Ovary (tissue), 9 donors: ENCODE results near the gene SLC33A1. TPM values are rescaled to one million over a fixed set of nuclear protein-coding genes. Genes with fewer than 3 reads are reported as not detected.
"Not testable (repeated sequence)": the region's sequence is repeated elsewhere in the genome, so short reads cannot be mapped to it uniquely, and the experiment has no call there.

Experiments used
- DNase-seq, 5 donors: peaks; one replicate each; pipeline ENCODE4 v3.0.0-alpha.2; 2019 to 2020
- H3K27ac ChIP-seq, 2 donors: fragments of 200-600 bp; one replicate each; pipeline versions ENCODE4 v1.5.1 to v1.8.0; 2019 to 2022
- H3K27me3 ChIP-seq: fragments of 200-600 bp; one replicate; pipeline ENCODE4 v1.8.0; 2022
- H3K36me3 ChIP-seq: fragments of 200-600 bp; sonication (generic); one replicate; pipeline ENCODE4 v1.5.1; 2019
- H3K4me1 ChIP-seq: one replicate; pipeline ENCODE4 v1.8.1; 2013; ENCODE audit warnings: mild to moderate bottlenecking, moderate library complexity; ENCODE audit not compliant: insufficient read depth
- H3K4me3 ChIP-seq: fragments of 200-600 bp; sonication (generic); one replicate; pipeline ENCODE4 v1.5.1; 2017
- H3K9me3 ChIP-seq, 2 donors: fragments of 200-600 bp in 1 of 2; sonication (generic) in 1 of 2; one replicate each; pipeline versions ENCODE4 v1.5.1 to v1.8.1; 2013 to 2019; ENCODE audit warnings: mild to moderate bottlenecking in 1 of 2, moderate library complexity in 1 of 2
- CTCF ChIP-seq, 3 donors: fragments of 450-650 bp in 2 of 3; fragments of 200-600 bp in 1 of 3; IDR thresholded peaks; one replicate each; pipeline versions ENCODE4 v1.5.1 to v1.8.0; 2016 to 2022; ENCODE audit warnings: antibody characterized with exemption in 3 of 3, mild to moderate bottlenecking in 1 of 3
- EP300 ChIP-seq: sonication (generic); formaldehyde crosslinking; IDR thresholded peaks from one replicate; pipeline ENCODE4 v1.6.1; 2017; ENCODE audit warnings: antibody characterized with exemption
- POLR2A ChIP-seq: fragments of 450-650 bp; IDR thresholded peaks from one replicate; pipeline ENCODE4 v1.6.1; 2017; ENCODE audit warnings: antibody characterized with exemption, mild to moderate bottlenecking, moderate library complexity
- WGBS, 3 donors: extraction: QIAGEN DNeasy Blood & Tissue Kit in 1 of 3; methylation state at CpG; one replicate each; pipeline versions ENCODE4 v1.1.5 to v1.1.7; 2013 to 2017; 5-methylcytosine and 5-hydroxymethylcytosine counted together
- intact Hi-C, 4 donors: fragments of 100-400 bp; cut with DNase I; formaldehyde crosslinking; loops; one replicate each; pipeline versions ENCODE4 v1.11.0 to v1.15.1; 2022 to 2023
- polyA plus RNA-seq, 2 donors: library from polyadenylated mRNA; stranded (reverse); fragments of 200-250 nt in 1 of 2; fragments of 350-450 nt in 1 of 2; fragmentation: Illumina TruSeq in 1 of 2; extraction: RNeasy Lipid Tissue Mini Kit (QIAGEN cat#74804) in 1 of 2; gene quantifications; one replicate each; pipeline ENCODE4 v1.2.3, GENCODE V29; 2013 to 2014
- total RNA-seq, 7 donors: library from RNA; depleted of rRNA in 2 of 7; stranded (reverse); fragments of >200 nt in 2 of 7; fragmentation: NEBNext Ultra II Directional in 3 of 7; extraction: Animal tissue kit (Norgen Biotek cat#: 25700) in 3 of 7; gene quantifications; one replicate each; pipeline versions ENCODE4 v1.1.0 to v1.2.4, GENCODE V29; 2016 to 2023
- donor health status: DM: no; HTN: no; CAD: no; lungs with moderate emphysema.
- donor health status: DM: no; HTN: no; CAD: no.
- donor health status: Bipolar disorder and iron deficiency.
- donor health status: DM: yes; HTN: yes; CAD: no.
- donor health status: DM: no; HTN: no; CAD: no.
- donor health status: DM: yes; HTN: yes; CAD: no.

Gene SLC33A1
- total and polyA plus RNA-seq, 9 donors: 10.9 to 35.4 (median 23.7) TPM

- Histone ChIP-seq H3K36me3 (no peaks in the 10 kb centered on the region), H3K27me3 (no peaks in the 10 kb centered on the region), H3K27ac (no peak overlapping the region), H3K9me3 (no peaks in the 10 kb centered on the region), H3K4me1 (no peaks in the 10 kb centered on the region), H3K4me3 (no peak overlapping the region)
- WGBS, 3 donors: 73 to 84% (median 83%) methylated on average over 2 of the region's 2 CpGs
- DNase-seq: no peak
- intact Hi-C loops: no loop called here
- TF ChIP-seq POLR2A (no peak), CTCF (IDR thresholded peaks at IDR 0.05) (no peak), EP300 (no peak)
Observed at GRCh38 chr3:155861476-155862183, 7.4 kb upstream of the SLC33A1 start.

- 84 to 91% (median 86%) methylated on average over 5 of the region's 5 CpGs for WGBS, 3 donors
- H3K27ac ChIP-seq, intact Hi-C loops, H3K9me3 ChIP-seq, H3K4me3 ChIP-seq, DNase-seq, H3K4me1 ChIP-seq, H3K27me3 ChIP-seq, H3K36me3 ChIP-seq: not testable (repeated sequence)
Observed at GRCh38 chr3:155860424-155860823, 6.2 kb upstream of the SLC33A1 start.

- no peaks in the 10 kb centered on the region for H3K9me3 ChIP-seq
- intact Hi-C loops: no loop called here
- 0 to 2% (median 0%) methylated on average over 2 of the region's 2 CpGs for WGBS, 3 donors
Observed at GRCh38 chr3:155859859-155860258, 5.6 kb upstream of the SLC33A1 start.

GRCh38 chr3:155853214-155854140 is 750 bp downstream of the SLC33A1 start:
- TF ChIP-seq EP300 (no peak), CTCF (IDR thresholded peaks at IDR 0.05) (no peak), POLR2A (no peak)
- no peaks in the 10 kb centered on the region for H3K27me3 ChIP-seq
- H3K9me3 ChIP-seq: no peaks in the 10 kb centered on the region
- WGBS, 3 donors: 1 to 2% (median 1%) methylated on average over 39 to 45 of the region's 45 CpGs
- peak in 2 of 5 donors; percentile 13 to 22 for DNase-seq
- intact Hi-C loops: loop anchor here in 2 of 4 donors (2.0 to 5.0 kb wide), 2 partner anchors 17 to 46 kb away; partner anchors contain the start of genes C3orf33 (in 1 of the 2) and GMPS (in 1 of the 2)
- peak overlapping the region; percentile 1 to 58 for H3K27ac ChIP-seq
- H3K4me3 ChIP-seq: peak overlapping the region; percentile 99
- H3K4me1 ChIP-seq: peaks cover 22% of the 10 kb centered on the region
- H3K36me3 ChIP-seq: no peaks in the 10 kb centered on the region

More at GRCh38 chr3:155859859-155860258, 5.6 kb upstream of the SLC33A1 start:
- DNase-seq: no peak
- no peaks in the 10 kb centered on the region for H3K36me3 ChIP-seq
- TF ChIP-seq CTCF (IDR thresholded peaks at IDR 0.05) (peak in 1 of 3 donors; percentile 10), POLR2A (no peak)
- no peak overlapping the region for H3K4me3 ChIP-seq
- no peaks in the 10 kb centered on the region for H3K27me3 ChIP-seq
- no peak overlapping the region for H3K27ac ChIP-seq
- no peaks in the 10 kb centered on the region for H3K4me1 ChIP-seq
